Measurements from ENCODE around the gene RAD50.
"Not testable (repeated sequence)": the region's sequence is repeated elsewhere in the genome, so short reads cannot be mapped to it uniquely, and the experiment has no call there.

RAD50 gene

DNA sequence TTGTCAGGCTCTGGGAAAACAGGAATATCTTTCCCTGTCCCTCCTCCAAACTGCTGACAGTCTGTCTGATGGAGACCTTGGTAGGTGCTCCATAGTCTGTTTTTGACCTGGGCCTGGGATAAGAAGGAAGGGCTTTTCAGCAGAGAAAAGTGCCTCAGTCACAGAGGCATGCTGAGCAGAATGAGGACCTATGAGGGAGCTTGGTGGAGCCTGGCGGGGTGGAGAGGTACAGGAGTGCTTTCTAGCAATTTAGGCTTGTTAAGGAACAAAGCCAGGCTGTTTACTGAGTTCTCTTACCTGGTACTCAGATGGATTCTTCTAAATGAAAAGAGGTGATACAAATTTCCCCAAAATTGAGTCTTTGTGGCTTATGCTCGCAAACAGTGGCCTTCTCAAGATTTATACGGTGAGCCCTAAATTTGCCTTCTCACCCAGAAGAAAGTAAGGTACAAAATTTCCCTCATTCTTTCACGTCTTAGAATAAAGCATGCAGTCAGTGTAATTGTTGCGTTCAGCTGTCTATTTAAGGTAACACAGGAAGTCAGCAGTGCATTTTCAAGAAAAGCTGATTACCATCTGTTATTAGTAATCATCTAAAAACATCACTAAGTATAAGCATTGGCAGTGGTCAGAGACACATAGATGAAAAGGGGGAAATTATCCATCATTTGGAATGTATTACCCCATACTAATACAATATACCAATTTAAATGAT, 72.6 kb downstream of the RAD50 start:
- DNase-seq (ENCODE audit: low read depth in 4 of 4, low spot score in 1 of 4) = no peak

GRCh38 chr5:132633587-132633986, 76.8 kb downstream of the RAD50 start:
- not testable (repeated sequence) for DNase-seq (ENCODE audit: low read depth in 4 of 4, low spot score in 1 of 4)

- no peak for DNase-seq (ENCODE audit: low read depth in 4 of 4, low spot score in 1 of 4)
These were observed 79.1 kb downstream of the RAD50 start for GRCh38 chr5:132635873-132636272.

DNA sequence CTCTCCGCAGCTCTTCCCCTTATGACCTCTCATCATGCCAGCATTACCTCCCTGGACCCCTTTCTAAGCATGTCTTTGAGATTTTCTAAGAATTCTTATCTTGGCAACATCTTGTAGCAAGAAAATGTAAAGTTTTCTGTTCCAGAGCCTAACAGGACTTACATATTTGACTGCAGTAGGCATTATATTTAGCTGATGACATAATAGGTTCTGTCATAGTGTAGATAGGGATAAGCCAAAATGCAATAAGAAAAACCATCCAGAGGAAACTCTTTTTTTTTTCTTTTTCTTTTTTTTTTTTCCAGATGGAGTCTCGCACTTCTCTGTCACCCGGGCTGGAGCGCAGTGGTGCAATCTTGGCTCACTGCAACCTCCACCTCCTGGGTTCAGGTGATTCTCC, 80.5 kb downstream of the RAD50 start:
- DNase-seq (ENCODE audit: low read depth in 4 of 4, low spot score in 1 of 4) = no peak

- no peak for DNase-seq (ENCODE audit: low read depth in 4 of 4, low spot score in 1 of 4)
These were observed 82.9 kb downstream of the RAD50 start for GRCh38 chr5:132639706-132640130.

GRCh38 chr5:132640613-132641012, 83.8 kb downstream of the RAD50 start:
- no peak for DNase-seq (ENCODE audit: low read depth in 4 of 4, low spot score in 1 of 4)

DNA sequence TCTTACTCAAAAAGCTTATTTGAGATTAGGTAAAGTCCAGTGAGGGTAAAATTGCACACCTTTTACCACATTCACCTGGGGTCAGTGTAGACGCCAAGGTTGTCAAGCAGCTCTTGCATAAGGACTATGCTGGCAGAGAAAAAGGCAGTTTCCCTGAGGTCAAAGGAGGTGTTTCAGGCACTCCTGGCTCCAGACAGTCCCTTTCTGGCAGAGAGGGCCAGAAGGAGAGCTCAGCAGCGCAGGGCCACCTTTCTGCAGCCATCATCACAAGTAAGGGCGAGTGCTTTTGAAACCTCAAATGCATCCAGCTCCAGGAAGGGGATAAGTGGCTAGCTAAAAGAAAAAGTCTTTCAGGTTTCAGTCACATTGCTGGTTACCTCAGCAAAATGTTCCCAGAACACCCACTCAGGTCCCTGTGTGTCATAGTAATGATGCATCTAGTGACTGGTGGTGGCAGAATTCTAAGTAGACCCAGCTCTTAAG, 84.5 kb downstream of the RAD50 start:
- DNase-seq (ENCODE audit: low read depth in 4 of 4, low spot score in 1 of 4) = no peak

GRCh38 chr5:132641841-132642240, 85.1 kb downstream of the RAD50 start:
- no peak for DNase-seq (ENCODE audit: low read depth in 4 of 4, low spot score in 1 of 4)

DNA sequence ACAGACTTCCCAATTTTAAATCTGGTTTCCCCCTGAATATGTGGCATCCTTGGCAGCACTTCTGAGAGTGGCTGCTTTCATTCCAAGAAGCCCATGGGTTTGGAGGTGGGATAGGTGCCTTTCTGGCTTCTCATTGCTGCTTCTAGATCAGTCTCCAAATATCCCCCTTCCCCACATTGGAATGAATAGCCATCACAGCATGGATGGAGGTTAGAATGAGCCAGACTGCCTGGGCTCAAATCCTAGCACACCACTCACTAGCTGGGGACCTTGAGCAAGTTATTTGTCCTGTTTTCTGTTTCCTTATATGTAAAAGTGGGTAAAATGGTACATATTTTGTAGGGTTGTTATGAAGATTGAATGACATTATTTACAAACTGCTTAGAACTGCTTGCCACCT, 87.4 kb downstream of the RAD50 start:
- no peak for DNase-seq (ENCODE audit: low read depth in 4 of 4, low spot score in 1 of 4)

- no peak for DNase-seq (ENCODE audit: low read depth in 4 of 4, low spot score in 1 of 4)
These were observed 89.9 kb downstream of the RAD50 start for GRCh38 chr5:132646583-132647266.

DNA sequence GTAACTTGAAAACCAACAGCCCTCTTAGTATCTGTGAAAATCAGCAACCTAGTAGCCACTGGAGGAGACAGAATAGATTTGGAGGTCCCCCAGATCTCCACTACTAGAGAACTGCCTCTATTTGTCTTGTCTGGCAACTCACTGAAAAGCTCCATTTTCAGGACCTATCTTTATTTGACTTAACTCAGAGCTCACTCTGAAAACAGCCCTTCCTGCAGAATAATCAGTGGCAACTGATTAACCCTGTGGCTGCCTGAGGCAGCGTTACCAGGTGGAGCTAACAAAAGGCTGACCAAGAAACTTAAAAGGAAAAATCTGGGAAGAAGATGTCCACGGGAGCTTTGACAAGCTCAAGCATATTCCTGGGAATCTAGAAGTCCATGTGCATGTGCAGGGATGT, 90.7 kb downstream of the RAD50 start:
- DNase-seq (ENCODE audit: low read depth in 4 of 4, low spot score in 1 of 4) = no peak

- DNase-seq (ENCODE audit: low read depth in 4 of 4, low spot score in 1 of 4) = no peak
These were observed 91.6 kb downstream of the RAD50 start for GRCh38 chr5:132648355-132648754.

- no peak for DNase-seq (ENCODE audit: low read depth in 4 of 4, low spot score in 1 of 4)
These were observed 95.2 kb downstream of the RAD50 start for GRCh38 chr5:132651838-132652469.

DNA sequence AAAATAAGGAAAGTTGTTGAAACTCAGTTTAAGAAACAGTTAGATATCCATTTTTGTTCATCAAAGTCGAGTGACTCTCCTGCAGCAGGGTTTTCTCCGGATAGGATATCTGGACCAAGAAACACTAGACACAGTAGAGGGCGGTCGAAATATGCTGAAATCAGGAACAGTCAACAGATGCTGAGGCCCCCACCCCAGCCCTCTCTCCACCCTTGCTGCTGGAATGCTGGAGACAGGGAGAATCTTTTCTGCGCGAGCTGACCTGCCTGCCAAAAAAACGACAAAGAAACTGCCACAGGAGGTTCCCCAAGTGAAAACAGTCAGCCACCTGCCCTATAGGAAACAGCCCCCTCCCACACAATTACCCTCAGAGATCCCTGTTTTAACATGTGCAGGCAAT, 96.9 kb downstream of the RAD50 start:
- DNase-seq (ENCODE audit: low read depth in 4 of 4, low spot score in 1 of 4) = no peak

DNA sequence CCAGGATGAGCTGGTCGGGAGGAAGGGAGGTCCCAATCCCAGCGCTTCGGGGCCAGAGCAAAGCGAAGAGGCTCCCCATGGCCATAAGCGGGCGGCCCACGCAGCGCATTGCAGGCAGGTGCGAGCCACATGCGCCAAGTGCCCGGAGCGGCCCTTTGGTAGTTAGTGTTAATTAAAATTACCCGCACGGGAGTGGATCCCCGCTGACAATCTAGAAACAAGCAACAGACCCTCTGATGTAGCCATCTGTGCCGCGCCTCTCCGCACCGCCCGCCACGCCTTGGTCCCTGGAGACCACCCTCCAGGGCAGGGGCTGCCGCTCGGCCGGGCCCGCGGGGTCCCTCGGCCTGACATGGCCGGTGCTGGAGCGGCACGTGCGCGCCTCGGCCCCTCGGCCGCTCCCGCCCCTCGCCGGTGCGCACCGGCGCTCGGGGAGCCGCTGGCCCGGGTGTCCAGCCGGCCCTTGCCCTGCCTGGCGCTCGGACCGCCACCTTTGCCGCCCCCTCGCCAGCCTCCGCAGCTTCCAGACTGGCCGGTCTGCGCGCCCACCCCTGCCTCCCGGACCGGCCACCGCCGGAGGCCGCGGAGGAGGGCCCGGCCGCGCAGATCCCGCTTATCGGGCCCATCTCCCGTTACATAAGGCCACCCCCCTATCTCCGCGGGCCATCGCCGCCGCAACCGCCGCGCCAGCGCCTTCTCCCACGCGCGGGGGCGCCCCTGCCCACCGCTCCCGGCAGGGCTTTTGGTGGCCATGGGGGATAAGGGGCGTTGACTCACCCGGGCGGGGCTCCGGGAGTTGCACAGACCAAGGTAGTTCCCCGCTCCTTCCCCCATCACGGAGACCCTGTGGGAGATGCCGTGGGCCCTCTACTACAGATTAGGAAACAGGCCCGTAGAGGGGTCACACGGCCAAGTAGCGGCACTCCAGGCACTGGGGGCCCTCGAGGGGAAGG, 99.3 kb downstream of the RAD50 start:
- peak in 2 of 4 experiments; percentile 20 to 36 for DNase-seq (ENCODE audit: low read depth in 4 of 4, low spot score in 1 of 4)

GRCh38 chr5:132656774-132657355, 100.1 kb downstream of the RAD50 start:
- no peak for DNase-seq (ENCODE audit: low read depth in 4 of 4, low spot score in 1 of 4)

- no peak for DNase-seq (ENCODE audit: low read depth in 4 of 4, low spot score in 1 of 4)
These were observed 101.1 kb downstream of the RAD50 start, which contains the start of gene IL13 for GRCh38 chr5:132657676-132658380. TSS of gene IL13 (plus strand) at chr5:132658173. CDS start at chr5:132658187, 14 bp downstream.

GRCh38 chr5:132658381-132659302, 101.9 kb downstream of the RAD50 start:
- DNase-seq (ENCODE audit: low read depth in 4 of 4, low spot score in 1 of 4) = no peak
